ENCODE data around the gene DYNC1I1.

Gene DYNC1I1

DNA sequence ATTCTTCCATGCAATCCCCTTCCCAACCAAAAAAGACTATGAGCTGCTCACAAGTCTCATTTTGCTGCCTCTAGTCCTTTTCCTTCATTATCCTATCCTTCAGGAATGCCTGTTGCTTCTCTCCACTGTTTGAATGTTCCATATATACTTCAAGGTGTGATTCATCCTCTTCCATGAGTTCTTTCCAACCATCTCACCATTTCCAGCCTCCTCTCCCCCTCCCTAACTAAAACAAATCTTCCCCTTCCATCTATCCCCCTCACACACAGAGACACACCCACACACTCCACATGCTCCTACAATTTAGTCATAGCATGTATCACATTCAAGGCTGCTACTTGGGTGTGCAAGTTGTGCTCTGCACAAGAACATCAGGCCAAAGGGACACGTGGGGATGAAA lies 254.3 kb downstream of the DYNC1I1 start:
- DNase-seq, result no peak

- no peak for DNase-seq
These were observed 256.4 kb downstream of the DYNC1I1 start for GRCh38 chr7:96028729-96029128.

DNA sequence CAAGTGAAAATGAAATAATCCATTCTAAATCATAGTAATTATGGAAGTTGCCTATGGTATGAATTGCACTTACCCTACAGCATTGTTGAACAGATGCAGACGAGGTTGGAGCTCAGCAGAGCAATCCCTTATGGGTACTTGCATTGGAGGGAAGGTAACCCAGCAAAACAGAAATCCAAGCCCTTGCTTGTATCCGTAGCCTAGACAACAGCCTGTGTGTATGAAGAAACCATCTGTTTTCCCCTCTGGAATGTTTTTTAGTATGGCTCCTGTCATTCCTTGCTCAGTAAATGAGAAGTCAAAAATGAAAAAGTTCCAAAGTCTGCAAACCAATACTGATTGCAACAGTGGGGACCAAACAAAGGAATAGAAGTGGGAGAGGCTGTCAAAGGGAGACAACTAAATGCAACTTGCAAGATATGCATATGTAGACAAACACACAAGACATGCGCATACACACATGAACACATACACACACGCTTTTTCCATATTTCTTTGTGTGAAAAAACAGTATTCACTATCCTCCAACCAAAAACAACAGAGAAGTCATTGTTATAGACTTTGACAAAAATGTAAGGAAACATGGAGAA lies 260.8 kb downstream of the DYNC1I1 start:
- DNase-seq, result no peak

DNA sequence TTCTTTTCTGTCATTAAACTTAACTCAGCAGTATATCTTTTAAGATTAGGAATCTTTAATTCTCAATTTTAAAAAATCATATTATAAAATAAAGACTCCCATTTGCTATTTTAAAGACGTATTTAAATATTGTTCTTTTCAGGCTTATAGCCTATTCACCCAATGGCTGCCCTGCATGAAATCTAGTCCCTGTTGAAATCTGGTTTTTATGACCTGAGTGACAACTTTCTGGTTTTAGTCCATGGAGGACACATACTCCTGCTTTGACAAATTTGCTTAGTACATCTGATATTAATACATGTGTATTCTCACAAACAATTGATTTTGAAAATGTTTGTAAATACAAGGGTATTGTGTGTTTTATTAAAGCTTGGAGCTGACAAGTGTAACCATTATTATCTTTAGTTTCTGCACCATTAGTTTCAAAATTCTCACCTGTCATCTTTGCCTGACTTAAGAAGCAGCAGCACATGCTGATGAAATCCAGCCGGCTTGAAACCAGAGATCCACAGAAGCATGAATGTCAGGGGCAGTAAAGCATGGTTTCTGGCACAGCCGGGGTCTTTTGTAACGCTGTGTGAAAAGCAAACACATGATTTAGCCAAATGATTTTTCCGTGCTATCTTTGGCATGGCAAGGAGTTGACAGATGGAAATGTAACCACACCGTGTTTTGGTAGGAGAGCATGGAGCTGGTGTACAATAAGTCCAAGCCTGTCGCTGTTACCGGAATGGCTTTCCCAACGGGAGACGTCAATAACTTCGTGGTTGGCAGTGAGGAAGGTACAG lies 262.8 kb downstream of the DYNC1I1 start:
- peak; percentile 97 for DNase-seq

GRCh38 chr7:96040250-96040772 lies 268.0 kb downstream of the DYNC1I1 start:
- peak; percentile 10 for DNase-seq

- no peak for DNase-seq
These were observed 268.8 kb downstream of the DYNC1I1 start for GRCh38 chr7:96041171-96041570.

- no peak for DNase-seq
These were observed 272.8 kb downstream of the DYNC1I1 start for GRCh38 chr7:96045181-96045580.

DNA sequence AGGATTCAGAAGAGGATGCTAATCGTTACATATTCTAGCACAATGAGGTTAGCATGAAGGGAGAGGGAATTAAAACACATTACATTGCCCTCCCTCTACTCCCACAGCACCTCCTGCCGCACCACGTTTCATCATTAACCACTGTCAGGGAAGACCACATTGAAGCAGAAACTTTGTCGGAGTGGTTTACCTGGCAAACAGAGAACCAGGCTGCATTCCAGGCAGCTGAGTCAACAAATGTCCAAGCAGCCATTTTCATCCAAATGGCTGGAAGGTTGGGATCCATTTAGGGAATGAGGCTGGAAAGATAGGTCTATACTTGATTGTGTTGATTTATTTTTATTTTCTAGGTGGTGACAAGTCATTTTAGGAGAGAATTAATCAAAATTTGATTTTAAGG lies 273.6 kb downstream of the DYNC1I1 start:
- peak; percentile 89 for DNase-seq

GRCh38 chr7:96052289-96052688 lies 279.9 kb downstream of the DYNC1I1 start:
- no peak for DNase-seq

DNA sequence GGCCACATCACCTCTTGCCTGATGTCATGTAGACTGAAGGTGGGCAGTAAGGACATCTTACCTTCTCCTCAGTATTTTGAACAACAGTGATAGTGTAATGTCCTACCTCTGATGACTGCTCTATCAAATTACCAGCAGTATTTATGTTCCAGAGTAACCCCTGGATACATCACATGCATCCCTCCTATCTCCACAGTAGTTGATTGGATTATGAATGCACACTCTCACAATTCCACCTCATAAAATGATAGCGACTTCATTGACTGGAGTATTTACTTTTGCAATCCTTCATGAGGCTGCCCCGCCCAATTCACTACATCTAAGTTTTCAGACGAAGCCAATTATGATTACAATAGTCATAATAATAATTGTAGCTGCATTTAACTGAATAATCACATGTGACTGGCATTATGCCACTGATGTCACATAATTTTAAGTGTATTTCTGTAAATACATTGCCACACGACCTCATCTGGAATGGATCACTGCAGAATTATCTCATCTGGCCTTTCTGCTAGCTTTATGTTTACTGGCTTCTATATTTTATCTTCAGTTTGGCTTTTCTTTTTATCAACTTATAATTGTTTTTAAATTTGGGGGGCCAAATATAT lies 280.6 kb downstream of the DYNC1I1 start:
- DNase-seq, result peak; percentile 57

- no peak for DNase-seq
These were observed 283.4 kb downstream of the DYNC1I1 start for GRCh38 chr7:96055717-96056116.

GRCh38 chr7:96059075-96059474 lies 286.7 kb downstream of the DYNC1I1 start:
- DNase-seq, result no peak

DNA sequence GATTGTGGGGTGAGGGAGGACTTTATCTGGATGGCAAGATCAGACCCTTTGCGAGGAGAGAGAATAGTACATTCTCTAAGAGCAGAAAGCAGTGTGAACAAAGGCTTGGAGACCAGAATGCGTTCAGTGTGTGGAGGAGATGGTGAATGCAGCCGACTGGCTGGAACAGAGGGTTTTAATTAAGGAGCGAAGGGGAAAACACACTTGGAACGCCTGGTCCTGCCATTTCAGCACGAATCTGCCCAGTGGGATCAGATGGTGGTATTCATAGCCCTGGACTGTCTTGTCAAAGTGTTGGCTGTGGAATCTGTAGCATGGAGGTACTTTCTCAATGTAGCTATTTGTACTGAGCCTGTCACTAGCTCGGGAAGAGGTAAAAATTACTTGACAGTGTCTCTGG lies 288.7 kb downstream of the DYNC1I1 start:
- no peak for DNase-seq

DNA sequence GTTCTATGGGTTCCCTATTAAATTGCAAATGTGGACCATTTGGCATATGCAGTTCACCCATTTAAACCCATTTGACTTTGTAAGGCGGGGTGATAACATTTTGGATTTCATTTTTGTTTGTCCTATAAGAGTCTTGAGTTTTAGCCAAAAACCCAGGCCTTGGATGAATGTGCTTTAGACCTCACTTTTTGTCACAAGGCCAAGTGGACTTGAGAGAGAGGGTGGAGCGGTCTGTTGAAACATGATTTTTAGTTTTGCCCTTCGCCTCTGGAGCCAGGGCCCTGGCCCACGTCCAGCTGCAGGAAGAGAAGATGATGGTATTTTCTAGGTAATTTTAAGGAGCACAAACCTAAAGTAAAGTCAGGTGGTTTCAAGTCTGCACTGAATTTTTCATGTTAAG lies 289.5 kb downstream of the DYNC1I1 start:
- no peak for DNase-seq

- no peak for DNase-seq
These were observed 295.0 kb downstream of the DYNC1I1 start for GRCh38 chr7:96067321-96067720.

GRCh38 chr7:96069401-96069800 lies 297.0 kb downstream of the DYNC1I1 start:
- peak; percentile 28 for DNase-seq

GRCh38 chr7:96074871-96075270 lies 302.5 kb downstream of the DYNC1I1 start:
- DNase-seq, result no peak

- DNase-seq, result no peak
These were observed 303.4 kb downstream of the DYNC1I1 start for GRCh38 chr7:96075510-96076349.

GRCh38 chr7:96076350-96076707 lies 304.0 kb downstream of the DYNC1I1 start:
- no peak for DNase-seq

DNA sequence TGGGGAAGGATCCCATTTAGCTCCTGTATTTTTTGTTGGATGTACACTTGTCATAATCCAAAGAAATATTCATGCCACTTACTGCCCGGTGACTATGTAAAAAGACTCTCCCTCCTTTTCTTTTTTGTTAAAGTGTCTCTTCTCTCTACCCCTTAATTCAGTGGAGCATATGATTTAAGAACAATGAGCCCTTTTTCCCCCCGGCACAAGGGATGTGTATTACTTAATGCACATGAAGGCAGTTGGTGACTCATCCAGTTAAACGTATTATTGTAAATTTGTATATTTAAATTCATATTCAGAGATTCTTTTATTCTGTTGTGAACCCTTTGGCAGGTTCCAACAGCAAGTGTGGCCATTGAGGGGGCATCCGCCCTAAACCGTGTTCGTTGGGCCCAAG lies 307.7 kb downstream of the DYNC1I1 start:
- peak; percentile 12 for DNase-seq

- peak; percentile 97 for DNase-seq
These were observed 312.7 kb downstream of the DYNC1I1 start for GRCh38 chr7:96084881-96085553.

DNA sequence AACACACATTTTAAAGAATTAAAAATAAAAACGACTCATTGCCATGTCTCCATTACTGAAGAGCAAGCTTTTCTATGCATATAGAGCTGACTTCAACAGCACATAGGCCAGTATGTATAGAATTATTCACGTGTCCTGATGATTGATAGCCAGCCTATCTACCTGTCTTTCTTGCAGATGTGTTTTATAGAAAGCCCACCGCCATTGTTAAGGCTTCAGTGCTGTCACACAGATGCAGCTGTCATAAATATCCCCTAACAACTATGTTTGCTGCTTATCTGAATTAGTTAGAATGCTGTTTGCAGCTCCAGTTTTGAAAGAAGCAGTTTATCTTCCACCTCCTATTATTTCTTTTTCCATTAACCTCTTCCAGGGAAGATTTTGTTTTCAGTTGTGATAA lies 313.6 kb downstream of the DYNC1I1 start:
- peak; percentile 92 for DNase-seq

DNA sequence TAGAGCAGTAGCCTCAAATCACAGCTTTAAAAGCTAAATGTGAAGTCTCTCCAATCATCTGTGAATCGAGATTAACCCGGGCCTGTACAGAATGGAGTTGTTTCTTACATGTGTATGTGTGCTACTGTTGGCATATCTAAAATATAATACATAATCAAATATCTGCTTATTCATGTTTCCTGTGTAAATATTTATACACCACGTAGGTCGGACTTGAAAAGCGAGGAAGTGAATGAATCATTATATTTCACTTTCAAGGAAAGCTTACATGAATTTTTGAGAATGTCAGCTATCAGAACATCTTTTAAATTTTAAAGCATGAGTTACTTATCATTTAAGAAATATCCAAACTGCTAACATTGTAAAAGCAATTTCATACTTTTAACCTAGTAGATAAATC lies 316.2 kb downstream of the DYNC1I1 start:
- DNase-seq, result peak; percentile 74

All from NCI-H146 (cell line).